Astrocyte (in vitro differentiated cells and primary cell): ENCODE measurements around the gene HECTD4.

Experiments used
- CTCF ChIP-seq: IDR thresholded peaks from 2 replicates; pipeline ENCODE4 v1.5.1; 2011; ENCODE audit warnings: low read depth, mild to moderate bottlenecking, inconsistent platforms, low read length, moderate library complexity; ENCODE audit not compliant: insufficient read depth
- EZH2 ChIP-seq: IDR thresholded peaks from 2 replicates; pipeline ENCODE4 v1.6.1; 2012; ENCODE audit warnings: mild to moderate bottlenecking, low read length, inconsistent platforms; ENCODE audit not compliant: insufficient read depth

DNA sequence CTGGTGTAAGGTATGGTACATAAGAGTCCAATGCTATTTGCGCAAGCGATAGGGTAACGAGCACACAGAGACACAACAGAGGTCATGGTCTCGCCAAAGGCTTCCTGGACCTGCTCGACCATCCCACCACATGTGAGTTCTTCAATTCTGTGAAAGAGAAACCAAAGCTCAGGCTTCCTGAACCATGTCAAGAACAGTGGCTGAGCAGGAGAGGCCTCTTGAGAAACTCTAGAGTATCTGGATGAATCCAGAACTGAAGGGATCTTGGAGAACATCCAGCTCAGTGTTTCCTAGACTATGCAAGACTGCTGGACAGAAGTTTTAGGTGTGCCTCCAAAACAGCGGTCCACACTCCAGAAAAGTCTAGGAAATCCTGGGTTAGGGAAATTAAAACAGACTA, 142.3 kb downstream of the HECTD4 start:
- no peak for TF ChIP-seq CTCF
- no peak for TF ChIP-seq EZH2
